SK-N-SH treated with all-trans-retinoic acid at 6 μM for 48 hours (cell line): ENCODE results near the gene MBNL2.

Experiments
- ATAC-seq: fragments of 200-7000 bp; cut with Tn5 transposase; 3 replicates; pipeline ENCODE4 v1.9.1; 2020; ENCODE audit warnings: mild to moderate bottlenecking, moderate library complexity
- ARNTL ChIP-seq: fragments of 450-650 bp; formaldehyde crosslinking; IDR thresholded peaks from 2 replicates; pipeline ENCODE4 v1.5.0; 2020; ENCODE audit warnings: low read depth, mild to moderate bottlenecking, moderate library complexity, borderline replicate concordance
- BACH2 ChIP-seq: fragments of 250-450 bp; sonication (Bioruptor Pico); IDR thresholded peaks from 2 replicates; pipeline ENCODE4 v1.9.0; 2021; ENCODE audit warnings: mild to moderate bottlenecking, borderline replicate concordance
- CREB5 ChIP-seq: fragments of 250-450 bp; sonication (Bioruptor Pico); IDR thresholded peaks from 2 replicates; pipeline ENCODE4 v1.5.1; 2020; ENCODE audit warnings: low read depth, mild to moderate bottlenecking, moderate library complexity
- CSDC2 ChIP-seq: fragments of 250-450 bp; sonication (Bioruptor Pico); IDR thresholded peaks from 2 replicates; pipeline ENCODE4 v1.5.0; 2020; ENCODE audit warnings: mild to moderate bottlenecking, moderate library complexity
- ESRRG ChIP-seq: fragments of 250-450 bp; sonication (Bioruptor Pico); IDR thresholded peaks from 2 replicates; pipeline ENCODE4 v1.6.1; 2021; ENCODE audit warnings: mild to moderate bottlenecking
- GLIS3 ChIP-seq: fragments of 250-450 bp; sonication (Bioruptor Pico); IDR thresholded peaks from 2 replicates; pipeline ENCODE4 v1.5.0; 2020; ENCODE audit warnings: mild to moderate bottlenecking, moderate library complexity
- ISL1 ChIP-seq: fragments of 250-450 bp; sonication (Bioruptor Pico); IDR thresholded peaks from 2 replicates; pipeline ENCODE4 v2.1.2; 2022; ENCODE audit warnings: mild to moderate bottlenecking, moderate library complexity
- OSR1 ChIP-seq: fragments of 250-450 bp; sonication (Bioruptor Pico); IDR thresholded peaks from 2 replicates; pipeline ENCODE4 v1.8.0; 2022; ENCODE audit warnings: moderate library complexity, mild to moderate bottlenecking, inconsistent platforms
- PATZ1 ChIP-seq: fragments of 250-450 bp; sonication (Bioruptor Pico); IDR thresholded peaks from 2 replicates; pipeline ENCODE4 v1.8.0; 2020; ENCODE audit warnings: mild to moderate bottlenecking, moderate library complexity, borderline replicate concordance
- POU6F1 ChIP-seq: fragments of 250-450 bp; sonication (Bioruptor Pico); IDR thresholded peaks from 2 replicates; pipeline ENCODE4 v1.8.0; 2021; ENCODE audit warnings: low read depth, mild to moderate bottlenecking, moderate library complexity, borderline replicate concordance
- PPARA ChIP-seq: fragments of 250-450 bp; sonication (Bioruptor Pico); IDR thresholded peaks from 2 replicates; pipeline ENCODE4 v1.5.0; 2020; ENCODE audit warnings: mild to moderate bottlenecking, borderline replicate concordance
- RARB ChIP-seq: fragments of 250-450 bp; sonication (Bioruptor Pico); IDR thresholded peaks from 2 replicates; pipeline ENCODE4 v1.8.0; 2021; ENCODE audit warnings: mild to moderate bottlenecking, moderate library complexity
- SNAI2 ChIP-seq: fragments of 250-450 bp; sonication (Bioruptor Pico); IDR thresholded peaks from 2 replicates; pipeline ENCODE4 v1.5.0; 2020; ENCODE audit warnings: mild to moderate bottlenecking, moderate library complexity
- TCF4 ChIP-seq: fragments of 250-450 bp; sonication (Bioruptor Pico); IDR thresholded peaks from 2 replicates; pipeline ENCODE4 v1.8.0; 2021; ENCODE audit warnings: mild to moderate bottlenecking, moderate library complexity, borderline replicate concordance
- TOX ChIP-seq: fragments of 250-450 bp; sonication (Bioruptor Pico); IDR thresholded peaks from 2 replicates; pipeline ENCODE4 v1.8.0; 2021; ENCODE audit warnings: mild to moderate bottlenecking, moderate library complexity, borderline replicate concordance
- TSHZ2 ChIP-seq: fragments of 250-450 bp; sonication (Bioruptor Pico); IDR thresholded peaks from 2 replicates; pipeline ENCODE4 v1.5.0; 2020; ENCODE audit warnings: mild to moderate bottlenecking, moderate library complexity
- ZC3H10 ChIP-seq: fragments of 250-450 bp; sonication (Bioruptor Pico); IDR thresholded peaks from 2 replicates; pipeline ENCODE4 v1.5.1; 2021; ENCODE audit warnings: mild to moderate bottlenecking, moderate library complexity
- ZFP3 ChIP-seq: fragments of 250-450 bp; sonication (Bioruptor Pico); IDR thresholded peaks from 2 replicates; pipeline ENCODE4 v1.5.0; 2020; ENCODE audit warnings: mild to moderate bottlenecking, moderate library complexity
- ZNF565 ChIP-seq: fragments of 450-650 bp; formaldehyde crosslinking; conservative IDR thresholded peaks from 2 replicates; pipeline ENCODE4 v1.5.0; 2020; ENCODE audit warnings: low read depth, mild to moderate bottlenecking, moderate library complexity
- ZNF8 ChIP-seq: fragments of 450-650 bp; formaldehyde crosslinking; IDR thresholded peaks from 2 replicates; pipeline ENCODE4 v1.5.0; 2020; ENCODE audit warnings: mild to moderate bottlenecking, moderate library complexity
- TF ChIP-seq, protein P1 (sequence below): fragments of 250-450 bp; sonication (Bioruptor Pico); IDR thresholded peaks from 2 replicates; pipeline ENCODE4 v1.5.1; 2021; ENCODE audit warnings: mild to moderate bottlenecking, moderate library complexity

Gene MBNL2

DNA sequence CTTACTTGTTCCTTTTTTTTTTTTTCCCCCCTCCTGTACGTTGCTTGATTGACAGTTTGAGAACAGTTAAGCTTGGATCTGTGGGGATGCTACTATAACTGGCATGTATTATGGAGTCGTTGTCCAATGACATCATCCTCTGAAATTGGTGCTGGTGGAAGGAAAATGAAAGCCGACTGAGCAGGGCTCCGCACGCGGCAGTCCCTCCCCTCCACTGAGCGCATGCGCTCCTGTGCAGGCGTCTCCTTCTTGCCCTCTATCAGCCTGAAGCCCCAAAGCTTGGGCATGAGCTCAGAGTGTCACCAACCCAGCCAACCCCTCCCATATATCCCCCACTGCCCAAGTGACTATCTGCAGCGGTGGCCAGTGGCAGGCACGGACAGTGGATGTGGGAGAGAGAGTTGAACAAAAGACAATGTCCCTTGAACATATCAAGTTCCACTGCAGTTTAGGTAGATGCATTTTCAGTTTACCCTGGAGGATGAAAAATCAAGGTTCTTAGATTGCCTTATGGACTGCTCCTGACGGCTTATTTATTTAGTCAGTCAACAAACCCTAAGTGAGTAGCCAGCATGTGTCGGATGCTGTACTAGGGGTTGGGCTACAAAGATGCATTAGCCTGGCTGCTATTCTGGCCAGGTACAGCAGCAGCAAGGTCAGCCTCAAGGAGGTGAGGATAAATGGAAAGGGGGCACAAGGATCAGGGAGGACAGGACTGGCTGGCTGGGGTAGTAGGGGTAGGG lies 20.8 kb downstream of the MBNL2 start:
- peak; percentile 7 for ATAC-seq
- TF ChIP-seq BACH2 (CRISPR knock-in tag) (no peak), PPARA (CRISPR knock-in tag) (no peak), ISL1 (no peak), TCF4 (CRISPR knock-in tag) (no peak), POU6F1 (no peak), PATZ1 (no peak), GLIS3 (CRISPR knock-in tag) (no peak), ZNF8 (CRISPR knock-in tag) (no peak), OSR1 (no peak), ZNF565 (CRISPR knock-in tag) (no peak), ESRRG (no peak), TSHZ2 (no peak), ZC3H10 (CRISPR knock-in tag) (no peak), CSDC2 (CRISPR knock-in tag) (no peak), ZFP3 (CRISPR knock-in tag) (no peak), CREB5 (CRISPR knock-in tag) (no peak), RARB (no peak), TOX (CRISPR knock-in tag) (no peak)
- TF ChIP-seq, protein P1, sequence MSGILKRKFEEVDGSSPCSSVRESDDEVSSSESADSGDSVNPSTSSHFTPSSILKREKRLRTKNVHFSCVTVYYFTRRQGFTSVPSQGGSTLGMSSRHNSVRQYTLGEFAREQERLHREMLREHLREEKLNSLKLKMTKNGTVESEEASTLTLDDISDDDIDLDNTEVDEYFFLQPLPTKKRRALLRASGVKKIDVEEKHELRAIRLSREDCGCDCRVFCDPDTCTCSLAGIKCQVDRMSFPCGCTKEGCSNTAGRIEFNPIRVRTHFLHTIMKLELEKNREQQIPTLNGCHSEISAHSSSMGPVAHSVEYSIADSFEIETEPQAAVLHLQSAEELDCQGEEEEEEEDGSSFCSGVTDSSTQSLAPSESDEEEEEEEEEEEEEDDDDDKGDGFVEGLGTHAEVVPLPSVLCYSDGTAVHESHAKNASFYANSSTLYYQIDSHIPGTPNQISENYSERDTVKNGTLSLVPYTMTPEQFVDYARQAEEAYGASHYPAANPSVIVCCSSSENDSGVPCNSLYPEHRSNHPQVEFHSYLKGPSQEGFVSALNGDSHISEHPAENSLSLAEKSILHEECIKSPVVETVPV (CRISPR knock-in tag), result no peak

DNA sequence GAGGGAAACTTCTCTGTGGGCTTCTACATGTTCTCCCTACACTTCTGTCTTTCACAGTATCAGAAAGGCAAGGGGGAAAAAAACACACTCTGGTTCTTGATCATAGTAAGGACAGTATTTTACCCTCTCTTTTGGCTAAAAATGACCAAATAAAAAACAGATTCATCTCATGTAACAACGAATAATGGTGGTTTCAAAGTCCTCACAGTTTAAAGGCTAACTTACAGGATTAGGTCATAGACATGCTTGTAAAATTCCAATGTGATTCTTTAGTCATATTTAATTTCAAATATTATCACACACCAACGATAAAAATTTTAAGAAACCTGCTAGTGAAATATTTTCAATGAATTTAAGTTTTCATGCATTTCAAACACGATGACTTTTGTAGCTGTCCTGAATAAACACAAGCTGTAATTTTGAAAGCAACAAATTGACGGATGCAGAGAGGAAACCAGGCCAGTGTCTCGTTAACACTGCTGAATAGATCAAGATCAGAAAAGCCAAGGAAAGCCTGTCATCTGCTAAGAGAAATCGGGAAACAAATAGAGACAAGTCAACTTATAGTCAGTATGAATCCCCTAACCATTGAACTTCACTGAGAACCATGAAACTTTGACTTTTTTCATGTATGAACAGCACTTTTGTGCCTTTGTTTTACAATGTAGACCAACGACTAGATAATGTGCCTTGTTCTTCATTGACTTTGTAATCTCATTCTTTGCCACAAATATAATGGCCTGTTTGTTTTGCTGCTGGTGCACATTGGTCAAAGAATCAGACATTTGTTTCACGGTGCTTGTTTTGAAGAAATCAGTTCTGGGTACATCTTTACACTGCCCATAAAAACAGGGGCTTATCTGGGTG lies 22.0 kb downstream of the MBNL2 start:
- peak; percentile 13 for ATAC-seq
- TF ChIP-seq, protein P1 (CRISPR knock-in tag), result no peak
- TF ChIP-seq TSHZ2 (no peak), POU6F1 (no peak), CSDC2 (CRISPR knock-in tag) (no peak), TOX (CRISPR knock-in tag) (no peak), SNAI2 (no peak), BACH2 (CRISPR knock-in tag) (no peak), ZFP3 (CRISPR knock-in tag) (no peak), ARNTL (CRISPR knock-in tag) (no peak), TCF4 (CRISPR knock-in tag) (no peak)
